ENCODE measurements around the gene CASTOR1.

Gene CASTOR1

GRCh38 chr22:30268331-30268730, 21.0 kb downstream of the CASTOR1 start:
- TF ChIP-seq CTCF (IDR thresholded peaks at IDR 0.05): no peak

GRCh38 chr22:30267382-30268302, 21.7 kb downstream of the CASTOR1 start:
- TF ChIP-seq CTCF (IDR thresholded peaks at IDR 0.05): no peak

GRCh38 chr22:30266445-30267381, 22.6 kb downstream of the CASTOR1 start, which contains the start of gene OSM:
OSM (minus strand) TSS chr22:30266851; CDS start chr22:30266799, 52 bp downstream.
- no peak for TF ChIP-seq CTCF (IDR thresholded peaks at IDR 0.05)

GRCh38 chr22:30265823-30266444, 23.4 kb downstream of the CASTOR1 start:
- TF ChIP-seq CTCF (IDR thresholded peaks at IDR 0.05): no peak

- TF ChIP-seq CTCF (IDR thresholded peaks at IDR 0.05): no peak
Observed at GRCh38 chr22:30265131-30265720, 24.1 kb downstream of the CASTOR1 start.

- TF ChIP-seq CTCF (IDR thresholded peaks at IDR 0.05): no peak
Observed at GRCh38 chr22:30263883-30264282, 25.4 kb downstream of the CASTOR1 start.

All from LNCAP (cell line).